Bronchial epithelial cell (primary cell): ENCODE results near the gene DRAP1. TPM values are rescaled to one million over a fixed set of nuclear protein-coding genes. Genes with fewer than 3 reads are reported as not detected.

Experiments
- DNase-seq: peaks from one replicate; pipeline ENCODE4 v3.0.0-alpha.2; 2010; ENCODE audit warnings: low read depth
- FAIRE-seq: peaks from 2 replicates; lab custom pipeline; 2011; peaks lifted over from hg19 to GRCh38; lab: Jason Lieb, UNC
- H3K27me3 ChIP-seq: 2 replicates; pipeline ENCODE4 v1.5.1; 2011; ENCODE audit warnings: low read length; ENCODE audit not compliant: control insufficient read depth, insufficient read depth
- H3K36me3 ChIP-seq: 2 replicates; pipeline ENCODE4 v1.5.1; 2011; ENCODE audit warnings: low read length; ENCODE audit not compliant: control insufficient read depth, insufficient read depth
- H3K4me3 ChIP-seq: 2 replicates; pipeline ENCODE4 v1.5.1; 2011; ENCODE audit warnings: mild to moderate bottlenecking, low read depth, low read length, control low read depth
- total RNA-seq: library from RNA; depleted of rRNA; stranded (reverse); fragments of >200 nt; gene quantifications from 2 replicates; pipeline ENCODE4 v1.2.1, GENCODE V29; 2014
- TF ChIP-seq, protein P1 (sequence below): IDR thresholded peaks from 2 replicates; pipeline ENCODE4 v1.5.1; 2011; ENCODE audit warnings: mild to moderate bottlenecking, moderate library complexity, low read length, control low read depth, inconsistent platforms; ENCODE audit not compliant: insufficient read depth, severe bottlenecking

The DRAP1 gene
- total RNA-seq, 1 donor from 2014 or later: 176 TPM

DNA sequence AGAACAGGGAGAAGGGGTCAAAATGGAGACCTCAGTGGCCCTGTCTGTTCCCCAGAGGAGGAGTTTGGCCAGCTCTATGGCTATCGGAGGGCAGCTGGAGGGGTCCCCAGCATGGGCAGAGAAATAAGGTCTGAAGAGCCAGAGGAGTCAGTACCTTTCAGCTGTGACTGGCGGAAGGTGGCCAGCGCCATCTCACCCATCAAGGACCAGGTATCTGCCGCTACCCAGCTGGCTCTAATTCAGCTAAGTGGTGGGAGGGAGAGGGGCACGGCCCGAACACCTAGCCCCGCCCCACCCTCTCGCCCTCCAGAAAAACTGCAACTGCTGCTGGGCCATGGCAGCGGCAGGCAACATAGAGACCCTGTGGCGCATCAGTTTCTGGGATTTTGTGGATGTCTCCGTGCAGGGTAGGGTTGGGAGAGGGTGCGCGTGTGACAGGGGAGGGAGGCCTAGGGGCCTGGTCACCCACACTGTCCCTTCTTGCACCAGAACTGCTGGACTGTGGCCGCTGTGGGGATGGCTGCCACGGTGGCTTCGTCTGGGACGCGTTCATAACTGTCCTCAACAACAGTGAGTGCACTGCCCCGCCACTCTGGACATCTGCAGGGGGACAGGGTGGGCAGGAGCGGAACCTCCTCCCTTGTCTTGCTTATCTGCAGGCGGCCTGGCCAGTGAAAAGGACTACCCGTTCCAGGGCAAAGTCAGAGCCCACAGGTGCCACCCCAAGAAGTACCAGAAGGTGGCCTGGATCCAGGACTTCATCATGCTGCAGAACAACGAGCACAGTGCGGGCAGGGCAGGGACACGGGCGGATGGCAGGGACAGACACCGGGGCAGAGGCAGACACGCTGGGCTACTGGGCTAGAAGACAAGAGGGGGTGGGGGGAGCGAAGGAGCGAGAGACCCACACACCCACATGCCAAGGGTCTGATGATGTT, 36.8 kb upstream of the DRAP1 start:
- no peak for DNase-seq
- TF ChIP-seq, protein P1, sequence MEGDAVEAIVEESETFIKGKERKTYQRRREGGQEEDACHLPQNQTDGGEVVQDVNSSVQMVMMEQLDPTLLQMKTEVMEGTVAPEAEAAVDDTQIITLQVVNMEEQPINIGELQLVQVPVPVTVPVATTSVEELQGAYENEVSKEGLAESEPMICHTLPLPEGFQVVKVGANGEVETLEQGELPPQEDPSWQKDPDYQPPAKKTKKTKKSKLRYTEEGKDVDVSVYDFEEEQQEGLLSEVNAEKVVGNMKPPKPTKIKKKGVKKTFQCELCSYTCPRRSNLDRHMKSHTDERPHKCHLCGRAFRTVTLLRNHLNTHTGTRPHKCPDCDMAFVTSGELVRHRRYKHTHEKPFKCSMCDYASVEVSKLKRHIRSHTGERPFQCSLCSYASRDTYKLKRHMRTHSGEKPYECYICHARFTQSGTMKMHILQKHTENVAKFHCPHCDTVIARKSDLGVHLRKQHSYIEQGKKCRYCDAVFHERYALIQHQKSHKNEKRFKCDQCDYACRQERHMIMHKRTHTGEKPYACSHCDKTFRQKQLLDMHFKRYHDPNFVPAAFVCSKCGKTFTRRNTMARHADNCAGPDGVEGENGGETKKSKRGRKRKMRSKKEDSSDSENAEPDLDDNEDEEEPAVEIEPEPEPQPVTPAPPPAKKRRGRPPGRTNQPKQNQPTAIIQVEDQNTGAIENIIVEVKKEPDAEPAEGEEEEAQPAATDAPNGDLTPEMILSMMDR: no peak
- no peak overlapping the region for H3K4me3 ChIP-seq
- no peaks in the 10 kb centered on the region for H3K27me3 ChIP-seq
- FAIRE-seq: no peak
- peaks cover 27% of the 10 kb centered on the region for H3K36me3 ChIP-seq

DNA sequence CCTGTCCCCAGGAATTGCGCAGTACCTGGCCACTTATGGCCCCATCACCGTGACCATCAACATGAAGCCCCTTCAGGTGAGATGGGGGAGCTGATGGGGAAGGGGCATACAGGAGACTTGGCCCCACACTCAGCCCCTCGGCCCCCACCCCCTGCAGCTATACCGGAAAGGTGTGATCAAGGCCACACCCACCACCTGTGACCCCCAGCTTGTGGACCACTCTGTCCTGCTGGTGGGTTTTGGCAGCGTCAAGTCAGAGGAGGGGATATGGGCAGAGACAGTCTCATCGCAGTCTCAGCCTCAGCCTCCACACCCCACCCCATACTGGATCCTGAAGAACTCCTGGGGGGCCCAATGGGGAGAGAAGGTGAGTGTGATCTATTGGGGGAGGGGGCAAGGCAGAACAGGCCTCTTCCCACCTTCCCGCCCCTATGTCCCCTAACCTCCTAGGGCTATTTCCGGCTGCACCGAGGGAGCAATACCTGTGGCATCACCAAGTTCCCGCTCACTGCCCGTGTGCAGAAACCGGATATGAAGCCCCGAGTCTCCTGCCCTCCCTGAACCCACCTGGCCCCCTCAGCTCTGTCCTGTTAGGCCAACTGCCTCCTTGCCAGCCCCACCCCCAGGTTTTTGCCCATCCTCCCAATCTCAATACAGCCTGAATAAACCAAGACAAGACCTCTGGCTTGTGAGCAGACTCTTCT, 36.0 kb upstream of the DRAP1 start:
- DNase-seq (no peak), FAIRE-seq (no peak)
- TF ChIP-seq, protein P1: no peak
- Histone ChIP-seq H3K4me3 (no peak overlapping the region), H3K36me3 (peaks cover 28% of the 10 kb centered on the region), H3K27me3 (no peaks in the 10 kb centered on the region)

DNA sequence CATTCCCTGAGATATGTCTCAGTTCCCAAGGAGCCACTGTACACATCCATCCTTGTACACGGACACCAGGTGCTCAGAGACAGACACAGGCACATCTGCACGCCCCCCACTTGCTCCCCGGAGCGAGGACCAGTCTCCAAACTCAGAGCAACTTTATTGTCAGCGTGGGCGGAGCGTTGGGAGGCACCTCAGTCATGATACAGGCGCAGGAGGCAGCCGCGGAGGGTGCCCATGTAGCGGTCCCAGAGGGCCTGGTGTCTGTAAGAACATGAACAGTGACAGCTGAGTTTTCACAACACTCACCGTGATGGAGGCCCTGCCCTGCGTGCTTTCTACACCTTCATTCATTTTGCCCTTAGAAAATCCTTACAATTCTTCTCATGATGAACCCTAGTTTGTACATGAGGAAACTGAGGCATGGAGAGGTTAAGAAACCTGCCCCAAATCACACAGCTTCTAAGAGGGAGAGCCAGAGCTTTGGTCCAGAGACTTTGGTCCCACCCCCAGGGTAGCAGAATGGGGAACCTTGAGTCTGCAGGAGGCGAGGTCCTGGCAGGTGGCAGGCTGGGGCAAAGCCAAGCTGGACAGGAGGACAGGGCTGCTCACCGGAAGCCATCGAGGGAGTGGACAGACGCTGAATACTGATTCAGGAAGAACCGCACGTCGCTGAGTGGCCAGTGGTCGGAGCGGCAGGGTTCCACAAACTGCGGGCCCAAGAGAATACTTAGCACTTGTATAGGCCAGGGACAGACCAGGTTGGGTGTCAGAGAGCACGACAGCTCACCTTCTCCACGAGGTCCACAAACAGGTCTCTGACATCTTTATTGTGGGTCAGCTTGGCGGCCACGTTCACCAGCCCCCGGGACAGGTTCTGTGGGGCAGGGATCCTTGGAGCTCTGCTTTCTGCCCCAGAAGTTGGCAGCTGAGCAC, 35.2 kb upstream of the DRAP1 start:
- Histone ChIP-seq H3K4me3 (no peak overlapping the region), H3K27me3 (no peaks in the 10 kb centered on the region), H3K36me3 (peaks cover 28% of the 10 kb centered on the region)
- DNase-seq (no peak), FAIRE-seq (no peak)
- TF ChIP-seq, protein P1: no peak

DNA sequence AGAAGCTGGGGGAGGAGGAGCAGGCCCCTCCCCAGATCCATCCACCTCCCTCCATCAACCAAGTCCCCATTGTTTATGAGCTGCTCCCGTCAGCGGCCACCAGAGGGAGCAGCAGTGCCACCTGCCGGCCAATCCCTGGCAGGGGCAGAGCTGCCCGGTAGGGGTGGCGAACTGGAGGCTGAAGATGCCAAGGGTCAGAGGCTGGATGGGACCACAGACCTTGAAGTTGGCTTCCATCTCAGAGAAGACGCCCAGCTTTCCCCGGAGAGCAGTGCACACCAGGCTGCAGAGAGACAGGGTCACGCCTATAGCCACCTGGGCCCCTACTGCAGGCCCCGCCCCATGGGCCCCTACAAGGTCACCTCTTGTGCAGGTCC, 34.5 kb upstream of the DRAP1 start:
- no peaks in the 10 kb centered on the region for H3K27me3 ChIP-seq
- TF ChIP-seq, protein P1: peak; percentile 100
- H3K4me3 ChIP-seq: no peak overlapping the region
- peak; percentile 36 for FAIRE-seq
- DNase-seq: peak; percentile 55
- H3K36me3 ChIP-seq: peaks cover 28% of the 10 kb centered on the region

DNA sequence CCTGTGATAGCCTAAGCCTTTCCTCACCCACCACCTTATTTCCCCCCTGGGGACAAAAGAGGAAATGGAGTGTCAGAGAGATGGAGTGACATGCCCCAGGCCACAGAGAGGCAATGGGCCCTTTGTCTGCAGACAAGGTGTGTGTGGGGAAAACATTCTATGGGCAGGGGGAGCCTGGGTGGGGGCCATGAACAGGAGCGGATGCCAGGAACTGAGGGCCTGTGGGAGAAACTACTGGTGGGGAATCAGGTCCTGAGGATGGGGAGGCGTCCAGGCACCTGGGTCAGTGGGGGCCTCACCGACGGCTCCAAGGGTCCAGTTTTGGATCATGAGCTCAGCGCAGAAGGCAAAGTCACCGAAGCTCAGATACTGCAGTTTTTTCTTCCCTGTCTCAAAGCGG, 34.0 kb upstream of the DRAP1 start:
- no peak overlapping the region for H3K4me3 ChIP-seq
- peaks cover 28% of the 10 kb centered on the region for H3K36me3 ChIP-seq
- DNase-seq (no peak), FAIRE-seq (no peak)
- no peaks in the 10 kb centered on the region for H3K27me3 ChIP-seq
- TF ChIP-seq, protein P1: no peak
